NCI-H1092 treated with DMSO at 0.1 percent for 48 hours (cell line): ENCODE results near the gene TSPAN17.

ENCODE experiments used
- DNase-seq: peaks from one replicate; lab custom pipeline; 2025; lab: John Stamatoyannopoulos, UW

TSPAN17 gene

DNA sequence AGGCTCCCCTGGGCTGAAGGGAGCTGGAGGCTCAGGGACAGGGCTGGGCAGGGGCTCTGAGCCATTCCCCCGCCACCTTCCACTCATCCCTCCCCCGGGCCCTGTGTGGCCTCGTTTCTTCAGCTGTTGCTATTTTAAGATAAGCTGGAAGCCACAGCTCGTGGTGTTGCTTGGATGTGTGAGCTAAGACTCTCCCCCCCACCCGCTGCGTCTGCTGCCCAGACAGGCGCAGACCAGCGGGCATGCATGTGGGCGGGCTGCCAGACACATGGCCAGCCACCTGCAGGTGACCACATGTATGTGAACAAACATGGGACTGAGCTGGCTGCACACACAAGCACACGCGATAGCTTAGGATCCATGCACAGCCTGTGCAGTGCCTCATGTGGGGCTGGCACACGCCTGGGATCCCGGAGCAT lies 25.6 kb upstream of the TSPAN17 start:
- no peak for DNase-seq

- no peak for DNase-seq
These were observed 23.1 kb upstream of the TSPAN17 start for GRCh38 chr5:176624142-176624541.

GRCh38 chr5:176624938-176625337 lies 22.3 kb upstream of the TSPAN17 start:
- no peak for DNase-seq

DNA sequence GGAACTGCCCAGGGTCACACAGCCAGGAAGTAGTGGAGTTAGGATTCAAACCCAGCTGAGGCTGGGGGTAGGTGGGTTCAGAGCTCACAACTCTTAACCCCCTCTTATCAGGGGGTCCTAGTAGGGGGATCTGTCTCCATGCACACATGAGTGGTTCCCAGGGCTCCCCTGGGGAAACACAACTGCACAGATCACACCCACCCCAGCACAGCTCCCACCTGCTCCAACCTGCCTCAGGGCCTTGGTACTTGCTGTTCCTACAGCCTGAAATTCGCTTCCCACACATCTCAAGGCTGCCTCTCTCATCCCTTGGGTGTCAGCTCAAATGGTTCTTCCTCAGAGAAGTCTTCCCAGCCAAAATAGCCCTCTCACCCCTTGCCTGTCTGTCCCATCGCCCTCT lies 21.8 kb upstream of the TSPAN17 start:
- DNase-seq, result no peak

DNA sequence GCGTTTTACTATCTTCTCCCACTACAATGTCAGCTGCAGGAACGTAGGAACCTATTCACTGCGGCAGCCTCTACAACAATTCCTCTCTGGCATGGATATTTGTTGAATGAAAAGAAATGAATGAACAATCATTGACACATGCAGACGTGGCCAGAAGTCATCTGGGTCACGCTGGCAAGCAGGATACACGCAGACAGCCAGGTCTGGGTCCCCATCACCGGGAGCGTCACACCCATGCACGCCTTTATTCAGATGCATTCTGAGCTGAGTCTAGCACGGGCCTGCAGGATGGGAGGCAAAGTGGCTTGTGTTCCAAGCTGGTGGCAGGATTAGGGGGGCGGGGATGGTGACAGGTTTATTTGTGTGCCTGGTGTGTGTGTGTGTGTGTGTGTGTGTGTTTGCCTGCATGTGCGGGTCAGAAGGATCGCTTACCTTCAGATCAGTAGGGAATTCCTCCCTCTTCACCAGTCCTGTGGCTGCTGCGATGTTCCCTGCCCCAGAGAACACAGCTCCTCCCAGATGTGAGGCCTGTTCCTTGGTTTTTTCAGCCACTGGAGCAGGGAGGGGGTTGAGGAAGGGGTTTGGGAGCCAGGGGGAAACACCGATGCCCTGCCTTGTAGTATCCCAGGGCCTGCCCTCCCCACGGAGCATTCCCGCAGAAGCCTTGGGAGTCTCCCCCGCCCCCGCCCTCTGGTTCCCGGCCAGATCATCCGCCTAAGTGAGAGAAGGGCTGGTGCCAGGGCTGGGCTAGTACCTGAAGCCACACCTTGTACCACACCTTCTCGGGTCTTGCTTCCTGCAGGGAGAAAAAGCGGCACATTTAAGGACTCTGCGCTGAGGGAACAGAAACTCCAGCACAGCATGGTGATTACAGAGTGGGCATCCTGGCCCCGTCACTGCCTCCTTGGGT lies 21.1 kb upstream of the TSPAN17 start:
- no peak for DNase-seq

GRCh38 chr5:176626876-176627236 lies 20.4 kb upstream of the TSPAN17 start:
- DNase-seq, result no peak

DNA sequence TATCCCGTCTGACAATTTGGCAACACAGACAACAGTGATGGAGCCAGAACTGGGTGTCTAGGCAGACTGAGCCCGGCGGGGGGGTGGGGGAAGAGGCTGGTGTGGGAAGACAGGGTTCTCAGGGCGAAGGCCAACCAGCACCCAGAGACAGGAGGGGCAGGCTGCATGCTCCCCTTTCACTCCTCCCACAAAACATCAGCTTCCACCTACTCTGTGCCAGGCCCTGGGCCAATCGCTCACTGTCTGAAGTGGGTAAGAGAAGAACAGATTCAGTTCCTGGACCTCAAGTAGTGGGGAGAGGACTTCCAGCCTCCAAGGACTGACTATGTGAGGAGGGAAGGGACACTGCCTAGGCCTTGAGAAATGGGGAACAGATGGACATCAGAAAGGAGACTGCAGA lies 19.7 kb upstream of the TSPAN17 start:
- DNase-seq, result no peak

DNA sequence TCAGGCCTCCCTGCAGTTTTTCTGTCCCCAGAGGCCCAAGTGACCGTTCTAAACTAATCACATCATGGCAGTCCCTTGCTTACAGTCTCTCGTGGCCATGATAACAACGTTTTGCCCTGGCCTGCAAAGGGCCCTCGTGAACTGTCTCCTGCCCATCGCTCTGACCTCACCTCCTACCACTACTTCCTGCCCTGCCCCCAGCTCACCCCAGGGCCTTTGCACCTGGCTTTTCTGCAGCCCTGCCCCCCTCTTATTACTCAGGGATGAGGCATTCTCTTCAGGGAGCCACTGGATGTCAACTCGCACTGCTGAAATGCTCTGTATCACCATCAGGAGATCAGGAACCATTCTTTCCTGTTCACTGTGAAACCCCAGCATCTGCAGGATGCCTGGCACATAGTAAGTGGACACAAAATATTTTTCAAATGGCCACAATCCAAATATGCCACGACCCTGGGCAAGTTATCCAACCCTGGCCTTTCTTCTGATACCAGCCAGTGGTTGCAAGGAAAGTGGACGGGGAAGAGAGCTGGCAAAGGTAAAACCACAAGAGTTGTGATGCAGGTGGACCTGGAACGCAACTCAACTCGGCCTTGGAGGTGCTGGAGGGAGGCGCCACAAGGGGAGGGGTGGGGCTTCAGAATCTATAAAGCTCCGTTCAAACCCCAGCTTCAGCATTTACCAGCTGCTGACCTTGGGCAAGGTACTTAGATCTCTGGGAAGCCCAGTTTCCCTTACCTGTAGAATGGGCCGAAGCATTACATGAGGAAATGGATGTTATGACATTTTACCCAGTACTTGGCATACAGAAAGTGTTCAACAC lies 18.7 kb upstream of the TSPAN17 start:
- no peak for DNase-seq

DNA sequence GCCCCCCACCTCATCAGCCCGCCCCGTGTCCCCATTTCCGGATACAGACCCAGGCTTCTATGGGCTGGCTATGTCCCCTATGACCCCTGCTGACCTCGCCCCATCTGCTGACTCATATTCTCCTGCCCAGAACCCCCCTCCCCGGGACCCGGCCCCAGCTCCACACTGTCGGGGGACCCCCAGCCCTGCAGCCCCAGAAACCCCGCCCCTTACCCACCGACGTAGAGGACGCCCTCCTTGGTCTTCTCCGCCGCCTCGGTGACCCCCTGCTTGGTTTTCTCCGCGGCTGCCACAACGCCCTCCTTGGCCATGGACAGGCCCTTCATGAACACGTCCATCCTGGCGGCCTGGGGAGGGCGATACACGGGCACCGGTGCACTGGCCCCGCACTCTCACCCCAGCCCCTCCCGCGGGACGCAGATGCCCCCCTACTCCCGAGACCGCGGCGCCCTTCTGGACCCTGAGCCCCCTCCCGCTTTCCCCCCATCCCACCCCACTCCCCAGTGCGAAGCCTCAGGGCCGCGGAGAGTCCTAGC lies 17.9 kb upstream of the TSPAN17 start:
- DNase-seq, result no peak

GRCh38 chr5:176629853-176630680 lies 17.2 kb upstream of the TSPAN17 start, which contains the start of the genes EIF4E1B and SNCB:
Gene EIF4E1B (plus strand): TSS chr5:176630675. CDS start chr5:176642788, 12,113 bp downstream.
Gene SNCB (minus strand): TSS chr5:176630534. CDS start chr5:176629654, 880 bp downstream.
- peak; percentile 36 for DNase-seq

DNA sequence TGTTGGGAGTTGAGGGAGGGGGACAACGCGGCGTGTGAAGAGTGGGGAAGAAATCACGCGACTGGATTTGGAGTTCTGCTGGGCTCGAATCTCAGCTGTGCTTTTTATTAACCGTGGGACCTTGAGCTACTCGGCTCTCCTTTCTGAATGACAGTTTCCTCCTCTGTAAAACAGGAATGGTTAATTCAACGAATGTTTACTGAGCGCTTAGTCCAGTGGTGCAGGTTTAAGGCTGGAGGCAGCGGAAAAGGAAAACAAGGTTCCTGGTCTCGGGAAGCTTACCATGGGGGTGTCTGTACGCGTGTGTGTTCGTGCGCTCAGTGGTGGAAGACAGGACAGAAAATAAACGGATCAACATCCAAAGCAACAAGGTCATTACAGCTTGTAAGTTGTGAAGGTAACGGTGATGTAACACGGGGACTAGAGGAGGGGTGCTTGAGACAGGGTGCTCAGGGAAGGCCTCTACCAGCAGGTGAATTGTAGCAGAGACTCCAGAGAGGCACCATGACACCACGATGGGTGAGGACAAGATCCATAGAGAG lies 16.5 kb upstream of the TSPAN17 start:
- peak; percentile 29 for DNase-seq

GRCh38 chr5:176631383-176632200 lies 15.7 kb upstream of the TSPAN17 start:
- peak; percentile 10 for DNase-seq

- DNase-seq, result no peak
These were observed 14.5 kb upstream of the TSPAN17 start for GRCh38 chr5:176632745-176633144.

DNA sequence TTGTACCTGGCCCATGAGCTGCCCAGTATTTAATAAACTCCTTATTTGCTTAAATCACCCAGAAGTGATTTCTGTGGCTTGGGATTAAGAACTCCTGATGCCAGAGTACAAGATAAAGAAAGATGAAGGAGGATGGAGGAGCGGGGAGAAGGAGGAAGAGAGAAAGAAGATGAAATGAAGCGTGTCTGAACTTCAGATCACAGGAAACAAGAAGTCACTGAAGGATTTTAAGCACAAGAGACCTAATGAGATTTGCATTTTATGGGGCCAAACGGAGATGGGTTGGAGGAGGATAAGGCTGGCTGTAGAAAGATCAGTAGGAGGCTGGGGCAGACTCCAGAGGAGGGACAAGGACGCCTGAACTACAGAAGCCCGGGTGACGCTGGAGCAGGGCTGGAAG lies 13.7 kb upstream of the TSPAN17 start:
- DNase-seq, result no peak

DNA sequence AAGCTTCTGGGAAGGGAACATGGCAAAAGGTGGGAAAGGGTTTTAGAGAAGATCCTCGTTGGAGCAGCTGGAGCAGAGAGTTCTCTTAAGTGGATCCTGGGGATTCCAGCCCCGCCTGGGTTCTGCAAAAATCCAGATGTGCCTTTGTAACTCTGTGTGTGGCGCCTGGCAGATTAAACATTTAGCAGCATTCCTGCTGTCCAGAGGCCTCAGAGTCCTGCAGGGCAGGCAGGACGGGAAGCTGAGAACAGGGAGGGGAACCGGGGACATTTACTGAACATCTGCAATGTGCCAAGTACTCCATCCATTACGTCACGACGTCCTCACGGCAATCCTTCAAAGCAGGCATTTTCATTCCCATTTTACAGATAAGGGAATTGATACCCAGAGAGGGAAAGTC lies 10.9 kb upstream of the TSPAN17 start:
- DNase-seq, result no peak

GRCh38 chr5:176637556-176637955 lies 9.7 kb upstream of the TSPAN17 start:
- no peak for DNase-seq

DNA sequence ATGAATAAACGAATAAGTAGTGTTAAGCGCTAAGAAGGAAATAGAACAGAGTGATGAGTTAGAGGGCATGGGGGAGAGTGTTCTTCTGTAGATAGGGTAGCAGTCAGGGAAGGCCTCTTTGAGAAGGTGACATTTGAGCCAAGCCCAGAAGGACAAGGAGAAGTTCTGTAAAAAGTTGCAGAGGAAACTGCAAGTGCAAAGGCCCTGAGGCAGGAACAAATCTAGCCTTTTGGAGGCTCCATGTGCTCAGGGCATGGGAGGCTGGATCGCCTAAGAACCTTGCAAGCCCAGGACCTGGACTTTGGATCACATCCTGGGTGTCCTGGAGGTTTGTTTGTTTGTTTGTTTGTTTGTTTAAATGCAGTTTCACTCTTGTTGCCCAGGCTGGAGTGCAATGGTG lies 8.8 kb upstream of the TSPAN17 start:
- no peak for DNase-seq

GRCh38 chr5:176639208-176639607 lies 8.1 kb upstream of the TSPAN17 start:
- no peak for DNase-seq

DNA sequence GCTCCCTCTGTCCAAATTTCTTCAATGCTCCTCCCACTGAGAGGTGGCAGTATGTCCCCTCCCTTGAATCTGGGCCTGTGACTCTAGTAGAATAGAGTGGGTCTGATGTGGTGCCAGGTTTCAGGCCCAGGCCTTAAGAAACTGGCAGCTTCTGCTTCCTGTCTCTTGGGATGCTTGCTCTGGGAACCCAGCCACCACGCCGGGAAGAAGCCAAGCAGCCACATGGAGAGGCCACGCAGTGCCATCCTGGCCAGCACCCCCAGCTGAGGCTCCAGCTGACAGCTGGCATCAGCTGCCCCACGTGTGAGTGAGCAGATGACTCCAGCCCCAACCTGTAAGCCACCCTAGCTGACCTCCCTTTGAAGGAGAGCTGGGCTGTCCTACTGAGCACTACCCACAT lies 7.3 kb upstream of the TSPAN17 start:
- DNase-seq, result peak; percentile 62

- DNase-seq, result no peak
These were observed 6.7 kb upstream of the TSPAN17 start for GRCh38 chr5:176640616-176641015.
